K562 (cell line): Measurements from ENCODE around the gene CCDC106. TPM values are rescaled to one million over a fixed set of nuclear protein-coding genes. Genes with fewer than 3 reads are reported as not detected.

Source experiments
- CBX3 ChIP-seq, 2 experiments: IDR thresholded peaks; 1 replicate in 1 of 2; 2 replicates in 1 of 2; pipeline ENCODE4 v1.6.1; 2012; ENCODE audit warnings: inconsistent platforms in 2 of 2, low read length in 2 of 2, borderline replicate concordance in 1 of 2, control low read depth in 1 of 2
- CBX8 ChIP-seq: fragments of 200-600 bp; sonication (generic); IDR thresholded peaks from 2 replicates; pipeline ENCODE4 v1.6.1; 2012; ENCODE audit warnings: borderline replicate concordance, mixed run types, low read depth, mild to moderate bottlenecking, moderate library complexity, mixed read lengths, low read length, control low read depth, inconsistent platforms; ENCODE audit not compliant: poor library complexity, severe bottlenecking; ENCODE audit errors: extremely low read depth
- CC2D1A ChIP-seq: fragments of 450-650 bp; IDR thresholded peaks from 2 replicates; pipeline ENCODE4 v1.6.1; 2017; ENCODE audit warnings: mild to moderate bottlenecking
- CGGBP1 ChIP-seq: fragments of 250-450 bp; sonication (Bioruptor Pico); IDR thresholded peaks from 2 replicates; pipeline ENCODE4 v1.9.0; 2021; ENCODE audit warnings: mild to moderate bottlenecking
- CREM ChIP-seq: IDR thresholded peaks from 2 replicates; pipeline ENCODE4 v1.6.1; 2014; ENCODE audit warnings: antibody characterized with exemption, low read depth
- EZH2 ChIP-seq: IDR thresholded peaks from 2 replicates; pipeline ENCODE4 v1.6.1; 2012; ENCODE audit warnings: low read depth, mild to moderate bottlenecking, inconsistent platforms, low read length, borderline replicate concordance
- FOXA3 ChIP-seq, 2 experiments: fragments of 450-650 bp in 1 of 2; sonication (generic) in 1 of 2; formaldehyde crosslinking; IDR thresholded peaks in 1 of 2; conservative IDR thresholded peaks in 1 of 2; 2 replicates each; pipeline versions ENCODE4 v1.4.0 to v1.8.0; 2020 to 2022; ENCODE audit warnings: mild to moderate bottlenecking in 2 of 2, missing genetic modification reagents in 1 of 2
- HIVEP1 ChIP-seq: fragments of 250-450 bp; sonication (Bioruptor Pico); IDR thresholded peaks from 2 replicates; pipeline ENCODE4 v1.4.0; 2020; ENCODE audit warnings: mild to moderate bottlenecking
- KLF16 ChIP-seq: IDR thresholded peaks from 2 replicates; pipeline ENCODE4 v1.6.1; 2016; ENCODE audit warnings: antibody characterized with exemption
- MTF1 ChIP-seq: fragments of 250-450 bp; sonication (Bioruptor Pico); IDR thresholded peaks from 2 replicates; pipeline ENCODE4 v1.9.0; 2021; ENCODE audit warnings: moderate library complexity, mild to moderate bottlenecking, inconsistent platforms, borderline replicate concordance
- NBN ChIP-seq: fragments of 450-650 bp; IDR thresholded peaks from 2 replicates; pipeline ENCODE4 v1.6.1; 2016; ENCODE audit warnings: low read depth, mild to moderate bottlenecking
- NFRKB ChIP-seq: fragments of 450-650 bp; IDR thresholded peaks from 2 replicates; pipeline ENCODE4 v1.6.1; 2016; ENCODE audit warnings: low read depth
- POLR3A ChIP-seq: IDR thresholded peaks from 2 replicates; pipeline ENCODE4 v1.6.1; 2011; ENCODE audit warnings: borderline replicate concordance, mild to moderate bottlenecking, moderate library complexity; ENCODE audit not compliant: insufficient read length, insufficient read depth; ENCODE audit errors: extremely low read depth
- RBM15 ChIP-seq: fragments of 200-400 bp; formaldehyde crosslinking; IDR thresholded peaks from 2 replicates; pipeline ENCODE4 v1.6.1; 2018; ENCODE audit warnings: mild to moderate bottlenecking, low read length, moderate library complexity; ENCODE audit not compliant: insufficient read depth
- SMC3 ChIP-seq: conservative IDR thresholded peaks from 2 replicates; pipeline ENCODE4 v1.6.1; 2011; ENCODE audit warnings: low read depth, low read length, improper control_type of control experiment; ENCODE audit not compliant: insufficient read depth
- SRSF3 ChIP-seq: fragments of 200-400 bp; formaldehyde crosslinking; IDR thresholded peaks from 2 replicates; pipeline ENCODE4 v1.6.1; 2016; ENCODE audit warnings: mild to moderate bottlenecking, low read length, moderate library complexity; ENCODE audit not compliant: insufficient read depth
- STAG1 ChIP-seq: sonication (generic); formaldehyde crosslinking; IDR thresholded peaks from 2 replicates; pipeline ENCODE4 v1.5.0; 2020; ENCODE audit warnings: missing genetic modification reagents, borderline replicate concordance
- TBP ChIP-seq: optimal IDR thresholded peaks from 2 replicates; pipeline ENCODE3; 2011; ENCODE audit warnings: low read depth, low read length, improper control_type of control experiment
- THRAP3 ChIP-seq: fragments of 450-650 bp; IDR thresholded peaks from 2 replicates; pipeline ENCODE4 v1.6.1; 2016; ENCODE audit warnings: mild to moderate bottlenecking, inconsistent platforms, borderline replicate concordance
- UBTF ChIP-seq, 2 experiments: IDR thresholded peaks; 2 replicates each; pipeline ENCODE4 v1.6.1; 2012; ENCODE audit warnings: improper control_type of control experiment in 2 of 2, low read depth in 2 of 2, low read length in 2 of 2, borderline replicate concordance in 1 of 2
- ZFPM2 ChIP-seq: fragments of 250-450 bp; sonication (Bioruptor Pico); IDR thresholded peaks from 2 replicates; pipeline ENCODE4 v1.5.1; 2022; ENCODE audit warnings: mild to moderate bottlenecking
- ZNF766 ChIP-seq: fragments of 200-800 bp; sonication (Bioruptor generic); conservative IDR thresholded peaks from 2 replicates; pipeline ENCODE4 v1.6.1; 2016; ENCODE audit warnings: missing genetic modification characterization, missing compliant biosample characterization
- polyA plus RNA-seq, 8 experiments: library from polyadenylated mRNA; depleted of rRNA in 4 of 8; stranded (reverse) in 5 of 8; unstranded in 3 of 8; fragments of >200 nt; fragmentation: Nextera tagmentation in 2 of 8; fragmentation: Illumina TruSeq in 1 of 8; extraction: Ambion mirVana in 2 of 8; extraction: Trizol in 1 of 8; gene quantifications; 2 replicates each; pipeline versions ENCODE4 v1.2.1 to v1.2.3, GENCODE V29; 2011 to 2014; ENCODE audit warnings: inconsistent platforms in 1 of 8, missing spikeins in 1 of 8
- total RNA-seq, 7 experiments: library from RNA; depleted of rRNA in 6 of 7; stranded (reverse); fragments of >200 nt in 6 of 7; fragmentation: Illumina TruSeq in 2 of 7; extraction: Trizol in 2 of 7; gene quantifications; 2 replicates each; pipeline versions ENCODE4 v1.2.1 to v1.2.3, GENCODE V29; 2011 to 2021; ENCODE audit warnings: low replicate concordance in 1 of 7
- TF ChIP-seq, protein P1 (sequence below): fragments of 450-650 bp; conservative IDR thresholded peaks from 2 replicates; pipeline ENCODE4 v1.6.1; 2016; ENCODE audit warnings: missing genetic modification characterization, low read depth, mild to moderate bottlenecking, control low read depth, missing compliant biosample characterization

Gene CCDC106
- total and polyA plus RNA-seq, 9 of the 15 experiments (the other 6 are each of a cell fraction or from before 2014, with no cell fraction given) = 0.10 to 27.5 (median 15.0) TPM; not detected in 1

DNA sequence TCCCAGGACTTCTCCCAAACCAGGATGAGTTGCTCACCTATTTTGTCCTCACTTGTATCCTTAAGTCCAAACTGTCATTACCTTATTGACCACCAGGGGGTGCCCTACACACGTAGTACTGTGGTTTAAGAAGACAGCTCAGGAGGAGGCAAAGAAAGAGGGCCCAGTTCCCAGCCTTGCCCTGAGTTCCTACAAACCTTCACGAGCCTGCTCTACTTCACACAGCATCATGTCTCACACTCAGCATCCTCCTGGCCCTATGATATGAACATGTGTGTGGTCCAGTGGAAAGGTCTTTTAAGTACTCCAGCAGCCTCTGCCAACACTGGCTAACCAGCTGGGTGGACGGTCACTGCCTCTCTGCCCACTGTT is 15.6 kb upstream of the CCDC106 start (continued):
- peak; percentile 22 for TF ChIP-seq TBP
- TF ChIP-seq CC2D1A = peak; percentile 53; the same call in 1 of the 2 replicates
- TF ChIP-seq, protein P1, sequence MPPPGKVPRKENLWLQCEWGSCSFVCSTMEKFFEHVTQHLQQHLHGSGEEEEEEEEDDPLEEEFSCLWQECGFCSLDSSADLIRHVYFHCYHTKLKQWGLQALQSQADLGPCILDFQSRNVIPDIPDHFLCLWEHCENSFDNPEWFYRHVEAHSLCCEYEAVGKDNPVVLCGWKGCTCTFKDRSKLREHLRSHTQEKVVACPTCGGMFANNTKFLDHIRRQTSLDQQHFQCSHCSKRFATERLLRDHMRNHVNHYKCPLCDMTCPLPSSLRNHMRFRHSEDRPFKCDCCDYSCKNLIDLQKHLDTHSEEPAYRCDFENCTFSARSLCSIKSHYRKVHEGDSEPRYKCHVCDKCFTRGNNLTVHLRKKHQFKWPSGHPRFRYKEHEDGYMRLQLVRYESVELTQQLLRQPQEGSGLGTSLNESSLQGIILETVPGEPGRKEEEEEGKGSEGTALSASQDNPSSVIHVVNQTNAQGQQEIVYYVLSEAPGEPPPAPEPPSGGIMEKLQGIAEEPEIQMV (tag) = no peak
- TF ChIP-seq UBTF (IDR thresholded peaks at IDR 0.05; ENCODE audit: borderline replicate concordance in 1 of 2, low read depth in 2 of 2, low read length in 2 of 2) = 0 out of 4 replicates have a peak, but pooled peaks of 1 of the 2 experiments have one; percentile 36
- TF ChIP-seq STAG1 (CRISPR knock-in tag) = peak; percentile 54; the same call in 1 of the 2 replicates
- 0 out of 2 replicates have a peak, but pooled peaks have one; percentile 30 for TF ChIP-seq CREM
- TF ChIP-seq NFRKB = no peak
- TF ChIP-seq THRAP3 = no peak
- TF ChIP-seq POLR3A = no peak
- TF ChIP-seq HIVEP1 (CRISPR knock-in tag) = no peak
- 0 out of 2 replicates have a peak, but pooled peaks have one; percentile 32 for TF ChIP-seq KLF16
- no peak for TF ChIP-seq MTF1
- TF ChIP-seq ZFPM2 (CRISPR knock-in tag) = no peak
- no peak for TF ChIP-seq RBM15
- no peak for TF ChIP-seq SRSF3
- no peak for TF ChIP-seq NBN
- TF ChIP-seq CBX3 (IDR thresholded peaks at IDR 0.05; ENCODE audit: borderline replicate concordance in 1 of 2, low read length in 2 of 2) = 0 out of 3 replicates have a peak, but pooled peaks of 1 of the 2 experiments have one; percentile 20
- 0 out of 4 replicates have a peak, but pooled peaks of 1 of the 2 experiments have one; percentile 24 for TF ChIP-seq FOXA3 (CRISPR knock-in tag; conservative IDR thresholded peaks at IDR 0.05 in 1 of 2, IDR thresholded peaks at IDR 0.05 in 1 of 2)
- no peak for TF ChIP-seq CBX8
- peak; percentile 78 for TF ChIP-seq SMC3
- TF ChIP-seq CGGBP1 (CRISPR knock-in tag) = no peak
- no peak for TF ChIP-seq EZH2
- no peak for TF ChIP-seq ZNF766
